Retinal pigment epithelial cell (primary cell): ENCODE results near the gene ITPKA.

Source experiments
- DNase-seq: peaks from one replicate; pipeline ENCODE4 v3.0.0-alpha.2; 2010; ENCODE audit warnings: low read depth
- H3K4me3 ChIP-seq: 2 replicates; pipeline ENCODE4 v1.5.1; 2011; ENCODE audit warnings: mild to moderate bottlenecking, low read length, control low read depth, moderate library complexity
- TF ChIP-seq, protein P1 (sequence below): conservative IDR thresholded peaks from 2 replicates; pipeline ENCODE4 v1.5.1; 2011; ENCODE audit warnings: low read depth, low read length, control low read depth, inconsistent platforms

Gene ITPKA

DNA sequence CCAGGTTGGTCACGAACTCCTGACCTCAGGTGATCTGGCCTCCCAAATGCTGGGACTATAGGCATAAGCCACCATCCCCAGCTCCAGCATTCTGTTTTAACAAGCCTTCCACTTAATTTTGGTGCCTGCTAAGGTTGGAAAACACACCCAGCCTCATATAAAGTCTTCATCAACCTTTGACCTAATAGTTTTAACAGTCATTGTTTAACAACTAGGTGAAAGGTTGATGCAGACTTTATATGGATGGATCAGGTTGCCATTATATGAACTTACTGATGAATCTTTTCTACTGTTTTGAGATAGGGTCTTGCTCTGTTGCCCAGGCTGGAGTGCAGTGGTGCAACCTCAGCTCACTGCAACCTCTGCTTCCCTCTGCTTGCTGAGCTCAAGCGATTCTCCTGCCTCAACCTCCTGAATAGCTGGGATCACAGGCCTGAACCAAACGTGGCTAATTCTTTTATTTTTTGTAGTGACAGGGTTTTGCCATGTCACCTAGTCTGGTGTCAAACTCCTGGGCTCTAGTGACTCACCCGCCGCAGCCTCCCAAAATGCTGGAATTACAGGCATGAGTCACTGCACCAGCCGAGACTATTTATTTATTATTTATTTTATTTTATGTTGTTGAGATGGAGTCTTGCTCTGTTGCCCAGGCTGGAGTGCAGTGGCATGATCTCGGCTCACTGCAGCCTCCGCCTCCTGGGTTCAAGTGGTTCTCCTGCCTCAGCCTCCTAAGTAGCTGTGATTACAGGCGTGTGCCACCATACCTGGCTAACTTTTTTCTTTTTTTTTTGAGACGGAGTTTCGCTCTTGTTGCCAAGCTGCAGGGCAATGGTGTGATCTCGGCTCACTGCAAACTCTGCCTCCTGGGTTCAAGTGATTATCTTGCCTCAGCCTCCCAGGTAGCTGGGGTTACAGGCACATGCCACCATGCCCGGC, 53.4 kb downstream of the ITPKA start:
- no peak for DNase-seq
- TF ChIP-seq, protein P1, sequence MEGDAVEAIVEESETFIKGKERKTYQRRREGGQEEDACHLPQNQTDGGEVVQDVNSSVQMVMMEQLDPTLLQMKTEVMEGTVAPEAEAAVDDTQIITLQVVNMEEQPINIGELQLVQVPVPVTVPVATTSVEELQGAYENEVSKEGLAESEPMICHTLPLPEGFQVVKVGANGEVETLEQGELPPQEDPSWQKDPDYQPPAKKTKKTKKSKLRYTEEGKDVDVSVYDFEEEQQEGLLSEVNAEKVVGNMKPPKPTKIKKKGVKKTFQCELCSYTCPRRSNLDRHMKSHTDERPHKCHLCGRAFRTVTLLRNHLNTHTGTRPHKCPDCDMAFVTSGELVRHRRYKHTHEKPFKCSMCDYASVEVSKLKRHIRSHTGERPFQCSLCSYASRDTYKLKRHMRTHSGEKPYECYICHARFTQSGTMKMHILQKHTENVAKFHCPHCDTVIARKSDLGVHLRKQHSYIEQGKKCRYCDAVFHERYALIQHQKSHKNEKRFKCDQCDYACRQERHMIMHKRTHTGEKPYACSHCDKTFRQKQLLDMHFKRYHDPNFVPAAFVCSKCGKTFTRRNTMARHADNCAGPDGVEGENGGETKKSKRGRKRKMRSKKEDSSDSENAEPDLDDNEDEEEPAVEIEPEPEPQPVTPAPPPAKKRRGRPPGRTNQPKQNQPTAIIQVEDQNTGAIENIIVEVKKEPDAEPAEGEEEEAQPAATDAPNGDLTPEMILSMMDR, result no peak
- H3K4me3 ChIP-seq, result no peak overlapping the region

DNA sequence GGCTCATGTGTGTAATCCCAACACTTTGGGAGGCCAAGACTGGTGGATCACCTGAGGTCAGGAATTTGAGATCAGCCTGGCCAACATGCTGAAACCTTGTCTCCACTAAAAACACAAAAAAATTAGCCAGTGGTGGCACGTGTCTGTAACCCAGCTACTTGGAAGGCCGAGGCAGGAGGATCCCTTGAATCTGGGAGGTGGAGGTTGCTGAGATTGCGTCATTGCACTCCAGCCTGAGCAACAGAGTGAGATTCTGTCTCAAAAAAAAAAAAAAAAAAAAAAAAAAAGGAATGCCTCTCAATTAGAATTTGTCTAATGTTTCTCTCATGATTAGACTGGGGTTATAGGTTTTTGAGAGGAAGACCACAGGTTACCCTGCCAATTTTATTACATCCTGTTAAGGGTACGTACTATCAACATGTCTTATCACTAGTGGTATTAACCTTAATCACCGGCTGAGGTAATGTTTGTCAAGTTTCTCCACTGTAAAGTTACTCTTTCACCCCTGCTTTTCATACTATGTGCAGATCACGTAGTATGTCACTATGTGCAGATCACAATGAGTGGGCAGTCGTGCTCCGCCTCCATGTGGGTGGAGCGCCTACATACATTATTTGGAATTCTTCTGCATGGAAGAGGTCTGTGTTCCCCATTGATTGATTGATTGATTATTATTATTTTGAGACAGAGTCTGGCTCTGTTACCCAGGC, 56.5 kb downstream of the ITPKA start:
- TF ChIP-seq, protein P1, result no peak
- no peak overlapping the region for H3K4me3 ChIP-seq
- DNase-seq, result no peak
